ENCODE results near the gene DPYSL3. TPM values are rescaled to one million over a fixed set of nuclear protein-coding genes. Genes with fewer than 3 reads are reported as not detected.

Gene DPYSL3
- total RNA-seq, 4 donors from 2014 or later: 31.3 to 46.0 (median 35.1) TPM

GRCh38 chr5:147448766-147449165 lies 61.1 kb downstream of the DPYSL3 start:
- TF ChIP-seq CTCF (IDR thresholded peaks at IDR 0.05; ENCODE audit: low read depth): no peak

GRCh38 chr5:147446523-147446922 lies 63.3 kb downstream of the DPYSL3 start:
- no peak for TF ChIP-seq CTCF (IDR thresholded peaks at IDR 0.05; ENCODE audit: low read depth)

GRCh38 chr5:147445917-147446316 lies 64.0 kb downstream of the DPYSL3 start:
- TF ChIP-seq CTCF (IDR thresholded peaks at IDR 0.05; ENCODE audit: low read depth): no peak

GRCh38 chr5:147445090-147445489 lies 64.8 kb downstream of the DPYSL3 start:
- TF ChIP-seq CTCF (IDR thresholded peaks at IDR 0.05; ENCODE audit: low read depth): no peak

- TF ChIP-seq CTCF (IDR thresholded peaks at IDR 0.05; ENCODE audit: low read depth): no peak
These were observed 67.6 kb downstream of the DPYSL3 start for GRCh38 chr5:147442224-147442623.

GRCh38 chr5:147441191-147441695 lies 68.6 kb downstream of the DPYSL3 start:
- no peak for TF ChIP-seq CTCF (IDR thresholded peaks at IDR 0.05; ENCODE audit: low read depth)

GRCh38 chr5:147439254-147439653 lies 70.6 kb downstream of the DPYSL3 start:
- TF ChIP-seq CTCF (IDR thresholded peaks at IDR 0.05; ENCODE audit: low read depth): no peak
